ENCODE results near the gene FAM241A. TPM values are rescaled to one million over a fixed set of nuclear protein-coding genes. Genes with fewer than 3 reads are reported as not detected.

Gene FAM241A
- total RNA-seq, 2 donors from 2014 or later, result 3.2 to 7.5 TPM

GRCh38 chr4:112238833-112239232, 93.6 kb downstream of the FAM241A start:
- DNase-seq (ENCODE audit: low spot score) (no peak), ATAC-seq (ENCODE audit: insufficient number of reproducible peaks, low FRiP score, low read depth) (no peak)
- H3K36me3 ChIP-seq, result no peaks in the 10 kb centered on the region

More at GRCh38 chr4:112238833-112239232, 93.6 kb downstream of the FAM241A start:
- H3K4me1 ChIP-seq (ENCODE audit: control insufficient read depth in 1 of 2, low read depth in 2 of 2), result no peaks in the 10 kb centered on the region
- no peaks in the 10 kb centered on the region for H3K27me3 ChIP-seq (replicated peaks; ENCODE audit: insufficient read depth)
- TF ChIP-seq, protein P1, sequence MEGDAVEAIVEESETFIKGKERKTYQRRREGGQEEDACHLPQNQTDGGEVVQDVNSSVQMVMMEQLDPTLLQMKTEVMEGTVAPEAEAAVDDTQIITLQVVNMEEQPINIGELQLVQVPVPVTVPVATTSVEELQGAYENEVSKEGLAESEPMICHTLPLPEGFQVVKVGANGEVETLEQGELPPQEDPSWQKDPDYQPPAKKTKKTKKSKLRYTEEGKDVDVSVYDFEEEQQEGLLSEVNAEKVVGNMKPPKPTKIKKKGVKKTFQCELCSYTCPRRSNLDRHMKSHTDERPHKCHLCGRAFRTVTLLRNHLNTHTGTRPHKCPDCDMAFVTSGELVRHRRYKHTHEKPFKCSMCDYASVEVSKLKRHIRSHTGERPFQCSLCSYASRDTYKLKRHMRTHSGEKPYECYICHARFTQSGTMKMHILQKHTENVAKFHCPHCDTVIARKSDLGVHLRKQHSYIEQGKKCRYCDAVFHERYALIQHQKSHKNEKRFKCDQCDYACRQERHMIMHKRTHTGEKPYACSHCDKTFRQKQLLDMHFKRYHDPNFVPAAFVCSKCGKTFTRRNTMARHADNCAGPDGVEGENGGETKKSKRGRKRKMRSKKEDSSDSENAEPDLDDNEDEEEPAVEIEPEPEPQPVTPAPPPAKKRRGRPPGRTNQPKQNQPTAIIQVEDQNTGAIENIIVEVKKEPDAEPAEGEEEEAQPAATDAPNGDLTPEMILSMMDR (IDR thresholded peaks at IDR 0.05), result no peak
- no peaks in the 10 kb centered on the region for H3K9me3 ChIP-seq
- H3K4me3 ChIP-seq, result no peak overlapping the region
- no peak overlapping the region for H3K27ac ChIP-seq

Other genes with a start within 250 kb of the FAM241A start
- gene AP1AR, start 86.3 kb downstream of the FAM241A start, total RNA-seq, result 10 to 100 TPM; 10.0 to 27.9 TPM
- 10 to 100 TPM in 1 of 2 donors, 1 to 10 TPM in 1; 6.1 to 13.3 TPM for gene TIFA, start 140.4 kb downstream of the FAM241A start, total RNA-seq
- gene ALPK1, start 151.9 kb downstream of the FAM241A start, total RNA-seq, result 10 to 100 TPM; 20.0 to 63.4 TPM

Measured in thoracic aorta (tissue), 2 donors.